ENCODE results near the gene ZNF43. TPM values are rescaled to one million over a fixed set of nuclear protein-coding genes. Genes with fewer than 3 reads are reported as not detected.

The ZNF43 gene
- total and polyA plus RNA-seq, 2 of the 8 experiments (the other 6 are each of a cell fraction or from before 2014, with no cell fraction given), result 24.7 to 53.1 TPM

- ChIA-PET CTCF (ENCODE audit: partially characterized antibody) (no interaction called here), POLR2A (ENCODE audit: partially characterized antibody) (interaction anchor here (0.7 to 1.9 kb wide), 5 partner anchors 8 to 56 kb away, joined by 3 to 7 read pairs (median 4); no protein-coding TSS in a partner anchor)
- Histone ChIP-seq H3K23me2 (ENCODE audit: low read depth, low read length) (no peaks in the 10 kb centered on the region), H4K8ac (ENCODE audit: extremely low read depth, insufficient read depth, low read length) (no peak overlapping the region), H2AK5ac (ENCODE audit: low read depth, low read length) (no peak overlapping the region), H3K14ac (ENCODE audit: insufficient read length) (no peak overlapping the region), H2BK120ac (replicated peaks; ENCODE audit: low read depth, low read length) (no peak overlapping the region), H3K79me1 (ENCODE audit: low read depth, low read length) (no peaks in the 10 kb centered on the region), H3K79me2 (ENCODE audit: control insufficient read depth in 1 of 2, insufficient read depth in 2 of 2, low read length in 2 of 2) (peaks cover 0 to 43% of the 10 kb centered on the region in 2 experiments; a peak in 2 of 4 replicates), H4K5ac (ENCODE audit: insufficient read length, low read depth, low read length) (no peak overlapping the region), H2BK15ac (ENCODE audit: low read length) (no peak overlapping the region), H2BK20ac (ENCODE audit: low read length) (no peak overlapping the region), H3K4me2 (ENCODE audit: insufficient read depth in 1 of 2, low read depth in 2 of 2, low read length in 2 of 2) (no peak overlapping the region; a peak in 1 of 4 replicates), H3K56ac (replicated peaks; ENCODE audit: insufficient read length, low read depth, low read length) (no peak overlapping the region), H3K23ac (ENCODE audit: insufficient read length) (no peak overlapping the region), H2AFZ (ENCODE audit: low read length) (no peak overlapping the region), H4K20me1 (replicated peaks in 1 of 2; ENCODE audit: control insufficient read depth in 1 of 2, insufficient read depth in 2 of 2, low read length in 2 of 2) (no peaks in the 10 kb centered on the region), H2BK12ac (ENCODE audit: low read depth, low read length) (no peak overlapping the region), H3K4me3 (ENCODE audit: extremely low read depth in 1 of 4, insufficient read depth in 2 of 4, low read depth in 3 of 4, low read length in 4 of 4) (peak overlapping the region in 1 of 4 experiments; percentile 97; a peak in 1 of 8 replicates), H3K4me1 (replicated peaks in 1 of 4; ENCODE audit: control insufficient read depth in 3 of 4, insufficient read depth in 4 of 4, low read length in 3 of 4) (no peaks in the 10 kb centered on the region; a peak in 1 of 7 replicates), H3K9ac (replicated peaks in 1 of 4; ENCODE audit: extremely low read depth in 1 of 4, low read depth in 3 of 4, low read length in 3 of 4) (no peak overlapping the region), H3K9me3 (ENCODE audit: insufficient read depth in 2 of 2, low read depth in 1 of 2, low read length in 1 of 2) (no peaks in the 10 kb centered on the region), H3K4ac (replicated peaks; ENCODE audit: insufficient read length, low read depth, low read length) (no peak overlapping the region), H3K27me3 (replicated peaks in 1 of 4; ENCODE audit: control insufficient read depth in 3 of 4, extremely low read depth in 1 of 4, insufficient read depth in 3 of 4, low read length in 3 of 4) (no peaks in the 10 kb centered on the region), H3K36me3 (ENCODE audit: control insufficient read depth in 2 of 4, insufficient read depth in 4 of 4, low read length in 3 of 4) (peaks cover 7 to 51% (median 30%) of the 10 kb centered on the region in 4 experiments; a peak in 7 of 8 replicates), H2BK5ac (ENCODE audit: low read depth, low read length) (no peak overlapping the region), H3K18ac (ENCODE audit: extremely low read depth, low read length) (no peak overlapping the region), H4K91ac (replicated peaks; ENCODE audit: insufficient read length, low read length) (no peak overlapping the region), H3K27ac (ENCODE audit: low read depth, low read length) (no peak overlapping the region)
- no peak for DNase-seq (ENCODE audit: low read depth in 1 of 2, low spot score in 2 of 2)
- no peak for FAIRE-seq
- TF ChIP-seq EGR1 (IDR thresholded peaks at IDR 0.05; ENCODE audit: borderline replicate concordance, low read depth, low read length) (no peak), CBX5 (IDR thresholded peaks at IDR 0.05; ENCODE audit: low read depth, low read length) (no peak), CREB1 (IDR thresholded peaks at IDR 0.05) (no peak), GABPA (IDR thresholded peaks at IDR 0.05; ENCODE audit: borderline replicate concordance, insufficient read depth, low read length) (no peak)
Measured at GRCh38 chr19:21765151-21765550, 70.8 kb downstream of the ZNF43 start.
